K562 (cell line): Measurements from ENCODE around the gene SLC27A2. TPM values are rescaled to one million over a fixed set of nuclear protein-coding genes. Genes with fewer than 3 reads are reported as not detected.

ENCODE experiments used
- ATAC-seq: fragments of 200-7000 bp; cut with Tn5 transposase; 3 replicates; pipeline ENCODE4 v1.9.1; 2020; ENCODE audit warnings: moderate library complexity
- BruUV-seq: library from RNA; stranded (reverse); fragments of 400-500 nt; replicated peaks from 2 replicates; lab custom pipeline; 2021; lab: Mats Ljungman, UMichigan
- CTCF ChIA-PET: fragments of 300-600 bp; formaldehyde crosslinking; extraction: SDS; loops from one replicate; lab custom pipeline; 2021; ENCODE audit warnings: low intra/inter-chr PET ratio; lab: Yijun Ruan, JAX
- POLR2A ChIA-PET: fragments of 300-600, 350-650 bp; sonication (Branson Sonifier 250); formaldehyde crosslinking; extraction: SDS; loops from one replicate; lab custom pipeline; 2021; ENCODE audit warnings: antibody characterized with exemption, inconsistent platforms; lab: Yijun Ruan, JAX
- DNase-seq, 4 experiments: peaks; one replicate each; pipeline versions ENCODE4 v3.0.0 to v3.0.0-alpha.2; 2011 to 2018; ENCODE audit warnings: low spot score in 3 of 4, mixed read lengths in 3 of 4; ENCODE audit errors: extremely low read depth in 1 of 4
- FAIRE-seq: peaks from 2 replicates; lab custom pipeline; 2011; peaks lifted over from hg19 to GRCh38; lab: Jason Lieb, UNC
- H2AFZ ChIP-seq: 2 replicates; pipeline ENCODE4 v1.6.0; 2011; ENCODE audit warnings: low read depth, low read length, control low read depth, inconsistent platforms
- H3K27ac ChIP-seq: fragments of 200-600 bp; 3 replicates; pipeline ENCODE4 v1.8.0; 2011; ENCODE audit warnings: low read depth, mild to moderate bottlenecking, control low read depth, inconsistent platforms, low read length, moderate library complexity, mixed read lengths; ENCODE audit errors: extremely low read depth
- H3K27me3 ChIP-seq, 2 experiments: fragments of 300-600 bp in 1 of 2; 2 replicates in 1 of 2; 3 replicates in 1 of 2; pipeline versions ENCODE4 v1.6.0 to v1.8.0; 2011; ENCODE audit warnings: inconsistent platforms in 2 of 2, low read length in 2 of 2, mild to moderate bottlenecking in 1 of 2, mixed read lengths in 1 of 2, moderate library complexity in 1 of 2; ENCODE audit not compliant: control insufficient read depth in 2 of 2, insufficient read depth in 2 of 2
- H3K36me3 ChIP-seq: fragments of 300-600 bp; 3 replicates; pipeline ENCODE4 v1.8.0; 2011; ENCODE audit warnings: mild to moderate bottlenecking, low read length, inconsistent platforms; ENCODE audit not compliant: control insufficient read depth, insufficient read depth
- H3K4me1 ChIP-seq, 2 experiments: fragments of 200-600 bp in 1 of 2; replicated peaks in 1 of 2; 2 replicates in 1 of 2; 3 replicates in 1 of 2; pipeline versions ENCODE4 v1.5.1 to v1.8.0; 2011; ENCODE audit warnings: inconsistent platforms in 2 of 2, low read length in 2 of 2, mild to moderate bottlenecking in 1 of 2, mixed read lengths in 1 of 2, moderate library complexity in 1 of 2; ENCODE audit not compliant: control insufficient read depth in 2 of 2, insufficient read depth in 2 of 2
- H3K4me2 ChIP-seq: 2 replicates; pipeline ENCODE4 v1.6.1; 2011; ENCODE audit warnings: low read length, control low read depth, inconsistent platforms, mixed read lengths; ENCODE audit not compliant: insufficient read depth
- H3K4me3 ChIP-seq: fragments of 200-600 bp; sonication (generic), shearing (Covaris generic); 2 replicates; pipeline ENCODE4 v1.5.1; 2016; ENCODE audit warnings: control low read depth, inconsistent platforms
- H3K79me2 ChIP-seq: fragments of 200-600 bp; 3 replicates; pipeline ENCODE4 v1.8.0; 2011; ENCODE audit warnings: low read length, inconsistent platforms; ENCODE audit not compliant: control insufficient read depth, insufficient read depth
- H3K9ac ChIP-seq, 2 experiments: 2 replicates each; pipeline versions ENCODE4 v1.6.0 to v1.6.1; 2011; ENCODE audit warnings: low read depth in 2 of 2, low read length in 2 of 2, control low read depth in 1 of 2, inconsistent platforms in 1 of 2, mild to moderate bottlenecking in 1 of 2, mixed read lengths in 1 of 2; ENCODE audit not compliant: insufficient read depth in 1 of 2
- H3K9me1 ChIP-seq: one replicate; pipeline ENCODE4 v1.6.0; 2011; ENCODE audit warnings: inconsistent platforms, mild to moderate bottlenecking, low read length, moderate library complexity; ENCODE audit not compliant: control insufficient read depth, insufficient read depth
- H3K9me3 ChIP-seq: replicated peaks from 2 replicates; pipeline ENCODE4 v1.5.1; 2011; ENCODE audit warnings: low read depth, low read length, inconsistent platforms; ENCODE audit not compliant: control insufficient read depth, insufficient read depth
- H4K20me1 ChIP-seq: replicated peaks from 2 replicates; pipeline ENCODE4 v1.6.1; 2011; ENCODE audit warnings: low read length, inconsistent platforms, mixed read lengths; ENCODE audit not compliant: control insufficient read depth, insufficient read depth
- ARID1B ChIP-seq: fragments of 450-650 bp; IDR thresholded peaks from 2 replicates; pipeline ENCODE4 v1.6.1; 2016; ENCODE audit warnings: antibody characterized with exemption, mild to moderate bottlenecking, inconsistent platforms
- CAMTA2 ChIP-seq: fragments of 250-450 bp; sonication (Bioruptor Pico); conservative IDR thresholded peaks from 2 replicates; pipeline ENCODE4 v1.5.1; 2022
- DACH1 ChIP-seq: fragments of 450-650 bp; IDR thresholded peaks from 2 replicates; pipeline ENCODE4 v1.6.1; 2018; ENCODE audit not compliant: partially characterized antibody
- DLX4 ChIP-seq: fragments of 250-450 bp; sonication (Bioruptor Pico); IDR thresholded peaks from 2 replicates; pipeline ENCODE4 v1.6.1; 2021; ENCODE audit warnings: mild to moderate bottlenecking
- E4F1 ChIP-seq: fragments of 250-450 bp; sonication (Bioruptor Pico); IDR thresholded peaks from 2 replicates; pipeline ENCODE4 v1.5.0; 2021; ENCODE audit warnings: mild to moderate bottlenecking, borderline replicate concordance
- ELF2 ChIP-seq: fragments of 250-450 bp; sonication (Bioruptor Pico); IDR thresholded peaks from 2 replicates; pipeline ENCODE4 v1.5.0; 2021; ENCODE audit warnings: mild to moderate bottlenecking
- EZH2 ChIP-seq: IDR thresholded peaks from 2 replicates; pipeline ENCODE4 v1.6.1; 2012; ENCODE audit warnings: low read depth, mild to moderate bottlenecking, inconsistent platforms, low read length, borderline replicate concordance
- FOXJ3 ChIP-seq: sonication (generic); formaldehyde crosslinking; IDR thresholded peaks from 2 replicates; pipeline ENCODE4 v1.4.0; 2020; ENCODE audit warnings: mild to moderate bottlenecking, missing genetic modification reagents
- FUS ChIP-seq: fragments of 200-400 bp; formaldehyde crosslinking; optimal IDR thresholded peaks from 2 replicates; pipeline ENCODE3; 2017; ENCODE audit warnings: low read depth, low read length
- MTF1 ChIP-seq: fragments of 250-450 bp; sonication (Bioruptor Pico); IDR thresholded peaks from 2 replicates; pipeline ENCODE4 v1.9.0; 2021; ENCODE audit warnings: moderate library complexity, mild to moderate bottlenecking, inconsistent platforms, borderline replicate concordance
- PRPF4 ChIP-seq: fragments of 200-400 bp; formaldehyde crosslinking; IDR thresholded peaks from one replicate; pipeline ENCODE4 v1.6.1; 2017; ENCODE audit warnings: low read length, low read depth, mild to moderate bottlenecking; ENCODE audit not compliant: insufficient read depth, poor library complexity, severe bottlenecking
- RBM22 ChIP-seq: fragments of 200-400 bp; formaldehyde crosslinking; IDR thresholded peaks from 2 replicates; pipeline ENCODE4 v1.6.1; 2018; ENCODE audit warnings: low read length, low read depth; ENCODE audit not compliant: poor library complexity, severe bottlenecking
- TEAD1 ChIP-seq, 2 experiments: fragments of 450-650 bp in 1 of 2; sonication (generic) in 1 of 2; formaldehyde crosslinking; IDR thresholded peaks; 2 replicates each; pipeline versions ENCODE4 v1.4.0 to v1.8.0; 2020 to 2022; ENCODE audit warnings: mild to moderate bottlenecking in 2 of 2, missing genetic modification reagents in 1 of 2
- ZNF311 ChIP-seq: fragments of 250-450 bp; sonication (Bioruptor Pico); IDR thresholded peaks from 2 replicates; pipeline ENCODE4 v1.4.0; 2020; ENCODE audit warnings: mild to moderate bottlenecking, moderate library complexity
- ZNF384 ChIP-seq: IDR thresholded peaks from 2 replicates; pipeline ENCODE4 v1.6.1; 2012; ENCODE audit warnings: low read depth, low read length, improper control_type of control experiment
- ZNF408 ChIP-seq: fragments of 250-450 bp; sonication (Bioruptor Pico); IDR thresholded peaks from 2 replicates; pipeline ENCODE4 v1.4.0; 2020; ENCODE audit warnings: low read depth, mild to moderate bottlenecking, moderate library complexity
- ZNF431 ChIP-seq: sonication (generic); formaldehyde crosslinking; IDR thresholded peaks from 2 replicates; pipeline ENCODE4 v1.8.0; 2022; ENCODE audit warnings: mild to moderate bottlenecking, missing genetic modification reagents
- ZNF740 ChIP-seq, 3 experiments: fragments of 200-800 bp in 1 of 3; sonication (Bioruptor generic) in 1 of 3; sonication (generic) in 1 of 3; formaldehyde crosslinking in 1 of 3; IDR thresholded peaks; 2 replicates each; pipeline versions ENCODE4 v1.6.1 to v1.8.0; 2016 to 2022; ENCODE audit warnings: mild to moderate bottlenecking in 2 of 3, missing compliant biosample characterization in 2 of 3, missing genetic modification characterization in 2 of 3, missing genetic modification reagents in 1 of 3
- WGBS: fragments of 100-300 bp; shearing (Covaris generic); methylation state at CpG from one replicate; pipeline ENCODE4 v1.1.6; 2016; ENCODE audit warnings: low coverage, mixed read lengths; ENCODE audit not compliant: insufficient coverage; ENCODE audit errors: missing lambda C conversion rate; 5-methylcytosine and 5-hydroxymethylcytosine counted together
- in situ Hi-C: fragments of 300-500 bp; cut with MboI; formaldehyde crosslinking; loops from 4 replicates; pipeline ENCODE4 v1.15.0; 2018; ENCODE audit warnings: inconsistent platforms, mixed read lengths
- intact Hi-C: fragments of 100-400 bp; cut with micrococcal nuclease; formaldehyde crosslinking; loops from 2 replicates; pipeline ENCODE4 v1.14.2; 2022
- polyA plus RNA-seq, 8 experiments: library from polyadenylated mRNA; depleted of rRNA in 4 of 8; stranded (reverse) in 5 of 8; unstranded in 3 of 8; fragments of >200 nt; fragmentation: Nextera tagmentation in 2 of 8; fragmentation: Illumina TruSeq in 1 of 8; extraction: Ambion mirVana in 2 of 8; extraction: Trizol in 1 of 8; gene quantifications; 2 replicates each; pipeline versions ENCODE4 v1.2.1 to v1.2.3, GENCODE V29; 2011 to 2014; ENCODE audit warnings: inconsistent platforms in 1 of 8, missing spikeins in 1 of 8
- total RNA-seq, 7 experiments: library from RNA; depleted of rRNA in 6 of 7; stranded (reverse); fragments of >200 nt in 6 of 7; fragmentation: Illumina TruSeq in 2 of 7; extraction: Trizol in 2 of 7; gene quantifications; 2 replicates each; pipeline versions ENCODE4 v1.2.1 to v1.2.3, GENCODE V29; 2011 to 2021; ENCODE audit warnings: low replicate concordance in 1 of 7

The SLC27A2 gene
- total and polyA plus RNA-seq, 9 of the 15 experiments (the other 6 are each of a cell fraction or from before 2014, with no cell fraction given), result 4.9 to 38.0 (median 22.7) TPM

- no peak overlapping the region for H3K27ac ChIP-seq
- no TSS peak for BruUV-seq
Measured at GRCh38 chr15:50218691-50219090, 36.7 kb downstream of the SLC27A2 start.

GRCh38 chr15:50219820-50220219, 37.8 kb downstream of the SLC27A2 start:
- Histone ChIP-seq H3K9ac (no peak overlapping the region), H3K27ac (no peak overlapping the region), H3K4me2 (no peak overlapping the region), H3K4me1 (no peaks in the 10 kb centered on the region; a peak in 1 of 5 replicates), H2AFZ (no peak overlapping the region), H4K20me1 (no peaks in the 10 kb centered on the region), H3K9me3 (no peaks in the 10 kb centered on the region), H3K36me3 (peaks cover 13% of the 10 kb centered on the region), H3K9me1 (no peaks in the 10 kb centered on the region), H3K27me3 (no peaks in the 10 kb centered on the region), H3K4me3 (no peak overlapping the region), H3K79me2 (no peaks in the 10 kb centered on the region)
- intact Hi-C loops, result no loop called here
- POLR2A ChIA-PET, result interaction anchor here (0.6 to 1.1 kb wide), 8 partner anchors 9 to 1948 kb away, joined by 3 read pairs; no protein-coding TSS in a partner anchor
- 89% methylated on average over 2 of the region's 2 CpGs for WGBS
- no TSS peak for BruUV-seq
- no peak for ATAC-seq
- TF ChIP-seq ZNF740 (CRISPR knock-in tag; IDR thresholded peaks at IDR 0.05), result no peak
- TF ChIP-seq ZNF740 (tag; IDR thresholded peaks at IDR 0.05), result no peak
- no peak for TF ChIP-seq EZH2
- TF ChIP-seq ZNF431, result no peak
- no peak for TF ChIP-seq DLX4 (CRISPR knock-in tag)
- no peak for TF ChIP-seq ARID1B
- no peak for TF ChIP-seq E4F1 (CRISPR knock-in tag)
- CTCF ChIA-PET, result no interaction called here
- in situ Hi-C loops, result no loop called here
- no peak for DNase-seq
- no peak for FAIRE-seq

More at GRCh38 chr15:50218691-50219090, 36.7 kb downstream of the SLC27A2 start:
- Histone ChIP-seq H3K9ac (no peak overlapping the region), H3K4me3 (no peak overlapping the region), H3K36me3 (peaks cover 9% of the 10 kb centered on the region), H3K79me2 (no peaks in the 10 kb centered on the region), H3K4me1 (no peaks in the 10 kb centered on the region; a peak in 1 of 5 replicates), H3K4me2 (no peak overlapping the region), H4K20me1 (no peaks in the 10 kb centered on the region), H3K27me3 (no peaks in the 10 kb centered on the region), H3K9me1 (no peaks in the 10 kb centered on the region), H2AFZ (no peak overlapping the region), H3K9me3 (no peaks in the 10 kb centered on the region)
- DNase-seq (no peak), ATAC-seq (no peak), FAIRE-seq (no peak)
- whole genome bisulfite sequencing, result 89% methylated on average over 1 of the region's 1 CpG
- in situ Hi-C loops (no loop called here), intact Hi-C loops (no loop called here)
- ChIA-PET CTCF (no interaction called here), POLR2A (interaction anchor here (0.6 kb wide), 1 partner anchor 77 kb away, joined by 3 read pairs; no protein-coding TSS in a partner anchor)
- TF ChIP-seq DACH1 (no peak), ZNF408 (CRISPR knock-in tag) (no peak), TEAD1 (CRISPR knock-in tag; IDR thresholded peaks at IDR 0.05) (no peak), FOXJ3 (CRISPR knock-in tag) (no peak), PRPF4 (no peak), RBM22 (no peak), ZNF384 (no peak), FUS (no peak), MTF1 (no peak), ELF2 (CRISPR knock-in tag) (no peak), CAMTA2 (no peak), ZNF311 (CRISPR knock-in tag) (no peak)
